ENCODE measurements around the gene ULBP3. TPM values are rescaled to one million over a fixed set of nuclear protein-coding genes. Genes with fewer than 3 reads are reported as not detected.
"Not testable (repeated sequence)": the region's sequence is repeated elsewhere in the genome, so short reads cannot be mapped to it uniquely, and the experiment has no call there.

ULBP3 gene
- total RNA-seq, 2 donors from 2014 or later: 1.1 TPM; not detected in 1

- no peak for ATAC-seq (replicated peaks)
Measured at GRCh38 chr6:150088481-150089154, 19.7 kb upstream of the ULBP3 start.

GRCh38 chr6:150087336-150087735 lies 18.4 kb upstream of the ULBP3 start:
- Mint-ChIP-seq H3K36me3 (ENCODE audit: low read depth) (no peaks in the 10 kb centered on the region), H3K9me3 (no peaks in the 10 kb centered on the region), H3K27me3 (peaks cover 26% of the 10 kb centered on the region)

More at GRCh38 chr6:150088481-150089154, 19.7 kb upstream of the ULBP3 start:
- Mint-ChIP-seq H3K27ac (no peak overlapping the region), H3K9me3 (no peaks in the 10 kb centered on the region), H3K27me3 (peaks cover 18% of the 10 kb centered on the region), H3K4me1 (no peaks in the 10 kb centered on the region), H3K36me3 (ENCODE audit: low read depth) (no peaks in the 10 kb centered on the region), H3K4me3 (no peak overlapping the region)

GRCh38 chr6:150086026-150086425 lies 17.1 kb upstream of the ULBP3 start:
- Mint-ChIP-seq H3K36me3 (ENCODE audit: low read depth) (no peaks in the 10 kb centered on the region), H3K4me1 (no peaks in the 10 kb centered on the region), H3K4me3 (no peak overlapping the region), H3K9me3 (no peaks in the 10 kb centered on the region), H3K27ac (no peak overlapping the region), H3K27me3 (peaks cover 26% of the 10 kb centered on the region)
- ATAC-seq (replicated peaks): no peak

More at GRCh38 chr6:150087336-150087735, 18.4 kb upstream of the ULBP3 start:
- no peak overlapping the region for H3K27ac Mint-ChIP-seq
- no peak overlapping the region for H3K4me3 Mint-ChIP-seq
- no peak for ATAC-seq (replicated peaks)
- no peaks in the 10 kb centered on the region for H3K4me1 Mint-ChIP-seq

- Mint-ChIP-seq H3K4me1 (peaks cover 10% of the 10 kb centered on the region), H3K36me3 (ENCODE audit: low read depth) (no peaks in the 10 kb centered on the region), H3K27me3 (peaks cover 32% of the 10 kb centered on the region), H3K9me3 (no peaks in the 10 kb centered on the region), H3K4me3 (no peak overlapping the region), H3K27ac (no peak overlapping the region)
- ATAC-seq (replicated peaks): no peak
Measured at GRCh38 chr6:150084426-150084825, 15.5 kb upstream of the ULBP3 start.

GRCh38 chr6:150083839-150084238 lies 14.9 kb upstream of the ULBP3 start:
- Mint-ChIP-seq H3K9me3 (no peaks in the 10 kb centered on the region), H3K27me3 (peaks cover 30% of the 10 kb centered on the region), H3K27ac (no peak overlapping the region), H3K36me3 (ENCODE audit: low read depth) (no peaks in the 10 kb centered on the region), H3K4me3 (no peak overlapping the region), H3K4me1 (peaks cover 13% of the 10 kb centered on the region)
- peak; percentile 39 for ATAC-seq (replicated peaks)

- no peak overlapping the region for H3K27ac Mint-ChIP-seq
- H3K36me3 Mint-ChIP-seq (ENCODE audit: low read depth): no peaks in the 10 kb centered on the region
- H3K27me3 Mint-ChIP-seq: peaks cover 36% of the 10 kb centered on the region
- H3K9me3 Mint-ChIP-seq: no peaks in the 10 kb centered on the region
- no peak overlapping the region for H3K4me3 Mint-ChIP-seq
- ATAC-seq (replicated peaks): no peak
- H3K4me1 Mint-ChIP-seq: peaks cover 15% of the 10 kb centered on the region
Measured at GRCh38 chr6:150081702-150082101, 12.8 kb upstream of the ULBP3 start.

- Mint-ChIP-seq H3K4me1 (peaks cover 15% of the 10 kb centered on the region), H3K27me3 (peaks cover 42% of the 10 kb centered on the region), H3K9me3 (no peaks in the 10 kb centered on the region), H3K36me3 (ENCODE audit: low read depth) (no peaks in the 10 kb centered on the region), H3K4me3 (peak overlapping the region; percentile 30), H3K27ac (no peak overlapping the region)
- ATAC-seq (replicated peaks): peak; percentile 18
Measured at GRCh38 chr6:150079604-150080003, 10.7 kb upstream of the ULBP3 start.

- no peaks in the 10 kb centered on the region for H3K36me3 Mint-ChIP-seq (ENCODE audit: low read depth)
- no peaks in the 10 kb centered on the region for H3K9me3 Mint-ChIP-seq
- H3K27me3 Mint-ChIP-seq: peaks cover 44% of the 10 kb centered on the region
- peaks cover 15% of the 10 kb centered on the region for H3K4me1 Mint-ChIP-seq
- no peak overlapping the region for H3K4me3 Mint-ChIP-seq
- H3K27ac Mint-ChIP-seq: no peak overlapping the region
- ATAC-seq (replicated peaks): no peak
Measured at GRCh38 chr6:150078788-150079187, 9.9 kb upstream of the ULBP3 start.

GRCh38 chr6:150076196-150076893 lies 7.4 kb upstream of the ULBP3 start:
- Mint-ChIP-seq H3K27ac (no peak overlapping the region), H3K4me3 (no peak overlapping the region), H3K4me1 (peaks cover 21% of the 10 kb centered on the region)

GRCh38 chr6:150075034-150075421 lies 6.1 kb upstream of the ULBP3 start:
- no peaks in the 10 kb centered on the region for H3K9me3 Mint-ChIP-seq
- no peak overlapping the region for H3K4me3 Mint-ChIP-seq
- H3K4me1 Mint-ChIP-seq: peaks cover 21% of the 10 kb centered on the region
- no peaks in the 10 kb centered on the region for H3K36me3 Mint-ChIP-seq (ENCODE audit: low read depth)
- peaks cover 39% of the 10 kb centered on the region for H3K27me3 Mint-ChIP-seq
- no peak for ATAC-seq (replicated peaks)
- no peak overlapping the region for H3K27ac Mint-ChIP-seq

More at GRCh38 chr6:150076196-150076893, 7.4 kb upstream of the ULBP3 start:
- H3K27me3 Mint-ChIP-seq: peaks cover 41% of the 10 kb centered on the region
- peak; percentile 59 for ATAC-seq (replicated peaks)
- no peaks in the 10 kb centered on the region for H3K9me3 Mint-ChIP-seq
- H3K36me3 Mint-ChIP-seq (ENCODE audit: low read depth): no peaks in the 10 kb centered on the region

GRCh38 chr6:150074396-150075033 lies 5.6 kb upstream of the ULBP3 start:
- Mint-ChIP-seq H3K27me3 (peaks cover 35% of the 10 kb centered on the region), H3K4me1 (peaks cover 17% of the 10 kb centered on the region)
- H3K4me3 Mint-ChIP-seq; H3K9me3 Mint-ChIP-seq; H3K27ac Mint-ChIP-seq; H3K36me3 Mint-ChIP-seq (ENCODE audit: low read depth); ATAC-seq (replicated peaks): not testable (repeated sequence)

GRCh38 chr6:150072201-150072600 lies 3.3 kb upstream of the ULBP3 start:
- H3K4me1 Mint-ChIP-seq: peaks cover 11% of the 10 kb centered on the region
- no peaks in the 10 kb centered on the region for H3K36me3 Mint-ChIP-seq (ENCODE audit: low read depth)
- no peaks in the 10 kb centered on the region for H3K9me3 Mint-ChIP-seq
- H3K27me3 Mint-ChIP-seq: peaks cover 28% of the 10 kb centered on the region
- no peak overlapping the region for H3K27ac Mint-ChIP-seq
- ATAC-seq (replicated peaks): peak; percentile 57
- no peak overlapping the region for H3K4me3 Mint-ChIP-seq

- H3K9me3 Mint-ChIP-seq: no peaks in the 10 kb centered on the region
- H3K36me3 Mint-ChIP-seq (ENCODE audit: low read depth): no peaks in the 10 kb centered on the region
- H3K4me3 Mint-ChIP-seq: no peak overlapping the region
- peaks cover 11% of the 10 kb centered on the region for H3K4me1 Mint-ChIP-seq
- no peak overlapping the region for H3K27ac Mint-ChIP-seq
- H3K27me3 Mint-ChIP-seq: peaks cover 26% of the 10 kb centered on the region
- ATAC-seq (replicated peaks): no peak
Measured at GRCh38 chr6:150070236-150070818, 1.4 kb upstream of the ULBP3 start.

- Mint-ChIP-seq H3K4me1 (peaks cover 11% of the 10 kb centered on the region), H3K9me3 (no peaks in the 10 kb centered on the region), H3K27ac (no peak overlapping the region), H3K27me3 (peaks cover 22% of the 10 kb centered on the region), H3K4me3 (peak overlapping the region; percentile 78), H3K36me3 (ENCODE audit: low read depth) (no peaks in the 10 kb centered on the region)
- no peak for ATAC-seq (replicated peaks)
Measured at GRCh38 chr6:150069706-150070105, 785 bp upstream of the ULBP3 start.

Data from activated T-helper 17 cell treated with anti-CD3 and anti-CD28 coated beads, Interleukin-2, amount 50 U/mL, for 72 hours (primary cell).